HS-5 (cell line): ENCODE data around the gene CLIP2.
"Not testable (repeated sequence)": the region's sequence is repeated elsewhere in the genome, so short reads cannot be mapped to it uniquely, and the experiment has no call there.

Experiments
- DNase-seq: peaks from one replicate; pipeline ENCODE4 v3.0.0-alpha.2; 2012; ENCODE audit warnings: low read depth

Gene CLIP2

GRCh38 chr7:74289018-74289658 lies at the start of gene CLIP2:
Gene CLIP2, plus strand, starts transcription at chr7:74289407. Its CDS starts 28,140 bp downstream, at chr7:74317547.
- no peak for DNase-seq

- no peak for DNase-seq
These were observed 48.7 kb upstream of the CLIP2 start for GRCh38 chr7:74240482-74240881.

- no peak for DNase-seq
These were observed 47.1 kb upstream of the CLIP2 start for GRCh38 chr7:74242122-74242443.

- no peak for DNase-seq
These were observed 42.7 kb upstream of the CLIP2 start for GRCh38 chr7:74246497-74246896.

GRCh38 chr7:74248156-74248555 lies 41.1 kb upstream of the CLIP2 start:
- no peak for DNase-seq

- DNase-seq = not testable (repeated sequence)
These were observed 40.1 kb upstream of the CLIP2 start for GRCh38 chr7:74249058-74249457.

GRCh38 chr7:74252893-74253292 lies 36.3 kb upstream of the CLIP2 start:
- DNase-seq = no peak

- no peak for DNase-seq
These were observed 35.9 kb upstream of the CLIP2 start for GRCh38 chr7:74253331-74253730.

GRCh38 chr7:74253835-74254128 lies 35.4 kb upstream of the CLIP2 start:
- DNase-seq = no peak

GRCh38 chr7:74254129-74254857 lies 34.9 kb upstream of the CLIP2 start, which contains the start of gene RFC2:
Gene RFC2, minus strand, starts transcription at chr7:74254399. Its CDS starts 16 bp downstream, at chr7:74254383.
- DNase-seq = peak; percentile 84

- DNase-seq = no peak
These were observed 34.3 kb upstream of the CLIP2 start for GRCh38 chr7:74254858-74255379.

GRCh38 chr7:74255461-74255860 lies 33.7 kb upstream of the CLIP2 start:
- DNase-seq = not testable (repeated sequence)

GRCh38 chr7:74256491-74257408 lies 32.5 kb upstream of the CLIP2 start:
- DNase-seq = no peak

- DNase-seq = no peak
These were observed 30.6 kb upstream of the CLIP2 start for GRCh38 chr7:74258639-74259038.

GRCh38 chr7:74262639-74263398 lies 26.4 kb upstream of the CLIP2 start:
- DNase-seq = no peak

- no peak for DNase-seq
These were observed 25.6 kb upstream of the CLIP2 start for GRCh38 chr7:74263399-74264120.

GRCh38 chr7:74266191-74266963 lies 22.8 kb upstream of the CLIP2 start:
- DNase-seq = no peak

- no peak for DNase-seq
These were observed 21.2 kb upstream of the CLIP2 start for GRCh38 chr7:74267756-74268565.

GRCh38 chr7:74269757-74270277 lies 19.4 kb upstream of the CLIP2 start:
- no peak for DNase-seq
